ENCODE results near the gene CAMTA1. TPM values are rescaled to one million over a fixed set of nuclear protein-coding genes. Genes with fewer than 3 reads are reported as not detected.

The CAMTA1 gene
- polyA plus RNA-seq, 1 donor from 2014 or later, result 162 TPM

DNA sequence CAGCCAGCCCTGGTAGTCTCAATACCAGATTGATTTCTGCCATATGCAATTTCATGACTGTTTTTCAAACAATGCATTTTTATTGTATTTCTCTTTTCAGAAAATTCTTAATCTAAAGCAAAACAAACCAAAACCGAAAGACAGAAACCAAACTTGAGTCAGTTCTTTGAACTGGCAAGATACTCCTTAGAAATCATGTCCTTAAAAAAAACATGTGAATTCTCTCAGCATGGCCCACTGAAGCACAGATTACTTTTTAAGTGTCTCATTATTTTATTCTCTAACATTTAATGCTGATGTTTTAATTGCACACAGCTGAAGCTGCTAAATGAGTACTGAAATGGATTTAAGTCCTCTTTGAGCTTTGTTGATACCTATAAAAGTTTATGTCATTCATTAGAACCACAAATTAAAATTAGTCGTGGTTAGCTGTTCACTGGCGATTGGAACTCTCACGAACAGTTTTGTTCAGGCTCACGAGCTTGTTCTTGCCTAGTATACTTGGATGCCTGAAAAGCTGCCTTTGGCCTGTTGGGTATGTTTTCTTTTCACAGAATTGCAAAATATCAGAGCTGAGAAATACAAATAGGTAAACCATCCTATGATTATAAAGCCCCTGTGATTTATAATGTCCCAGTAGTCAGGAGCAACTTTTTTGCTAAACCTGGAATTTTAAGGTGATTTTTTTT lies 87.5 kb downstream of the CAMTA1 start:
- Histone ChIP-seq H3K9me2 (ENCODE audit: insufficient read depth, low read length) (no peaks in the 10 kb centered on the region), H3K36me3 (ENCODE audit: insufficient read depth, low read length) (no peaks in the 10 kb centered on the region), H3K27me3 (ENCODE audit: insufficient read depth, low read depth, low read length) (no peaks in the 10 kb centered on the region), H3K27ac (ENCODE audit: low read length) (no peak overlapping the region), H3K9ac (ENCODE audit: low read length) (no peak overlapping the region), H2AFZ (ENCODE audit: low read depth, low read length) (no peak overlapping the region), H3K4me3 (ENCODE audit: low read length) (no peak overlapping the region), H3K4me2 (ENCODE audit: low read length) (no peak overlapping the region), H3K9me3 (ENCODE audit: low read length) (no peaks in the 10 kb centered on the region), H4K20me1 (ENCODE audit: insufficient read depth) (no peaks in the 10 kb centered on the region), H3K79me2 (replicated peaks; ENCODE audit: insufficient read depth, low read length) (no peaks in the 10 kb centered on the region), H3F3A (ENCODE audit: insufficient read depth, low read length, poor library complexity, severe bottlenecking) (no peaks in the 10 kb centered on the region)
- TF ChIP-seq, protein P1, sequence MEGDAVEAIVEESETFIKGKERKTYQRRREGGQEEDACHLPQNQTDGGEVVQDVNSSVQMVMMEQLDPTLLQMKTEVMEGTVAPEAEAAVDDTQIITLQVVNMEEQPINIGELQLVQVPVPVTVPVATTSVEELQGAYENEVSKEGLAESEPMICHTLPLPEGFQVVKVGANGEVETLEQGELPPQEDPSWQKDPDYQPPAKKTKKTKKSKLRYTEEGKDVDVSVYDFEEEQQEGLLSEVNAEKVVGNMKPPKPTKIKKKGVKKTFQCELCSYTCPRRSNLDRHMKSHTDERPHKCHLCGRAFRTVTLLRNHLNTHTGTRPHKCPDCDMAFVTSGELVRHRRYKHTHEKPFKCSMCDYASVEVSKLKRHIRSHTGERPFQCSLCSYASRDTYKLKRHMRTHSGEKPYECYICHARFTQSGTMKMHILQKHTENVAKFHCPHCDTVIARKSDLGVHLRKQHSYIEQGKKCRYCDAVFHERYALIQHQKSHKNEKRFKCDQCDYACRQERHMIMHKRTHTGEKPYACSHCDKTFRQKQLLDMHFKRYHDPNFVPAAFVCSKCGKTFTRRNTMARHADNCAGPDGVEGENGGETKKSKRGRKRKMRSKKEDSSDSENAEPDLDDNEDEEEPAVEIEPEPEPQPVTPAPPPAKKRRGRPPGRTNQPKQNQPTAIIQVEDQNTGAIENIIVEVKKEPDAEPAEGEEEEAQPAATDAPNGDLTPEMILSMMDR (IDR thresholded peaks at IDR 0.05; ENCODE audit: poor library complexity, severe bottlenecking), result no peak

DNA sequence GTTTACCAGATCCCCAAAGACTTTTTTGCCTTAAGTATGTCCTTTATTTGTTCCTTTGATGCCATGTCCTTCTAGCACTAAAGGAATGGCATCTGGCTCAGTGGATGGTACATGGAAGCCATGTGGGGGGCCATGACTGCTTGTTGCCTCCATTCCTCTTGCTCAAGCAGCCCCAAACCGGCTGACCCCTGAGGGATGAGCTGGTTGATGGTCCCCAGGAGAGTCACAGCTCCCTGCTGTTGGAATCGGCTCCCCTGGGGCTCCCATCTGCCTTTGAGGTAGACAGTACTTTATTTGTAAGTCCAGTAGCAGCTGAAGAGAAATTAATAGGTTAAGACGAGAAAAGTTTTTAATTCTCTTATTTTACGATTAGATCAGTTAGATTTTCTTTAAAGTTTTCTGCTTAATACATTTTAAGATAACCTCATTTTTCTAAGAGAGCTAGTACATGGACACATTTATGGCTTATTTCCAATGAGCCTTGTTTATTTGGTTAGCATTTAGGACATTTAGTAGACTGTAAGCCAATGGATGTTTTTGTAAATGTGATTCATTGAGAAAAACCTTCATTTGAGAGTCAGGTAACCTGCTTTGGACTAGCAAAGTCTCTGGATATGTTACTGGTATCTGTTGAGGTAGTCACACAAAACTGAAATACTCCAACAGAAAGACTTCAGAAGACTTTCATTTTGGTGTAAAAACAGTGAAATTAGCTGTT lies 88.2 kb downstream of the CAMTA1 start:
- TF ChIP-seq TAF1 (IDR thresholded peaks at IDR 0.05; ENCODE audit: low read depth), result no peak
- TF ChIP-seq, protein P2, sequence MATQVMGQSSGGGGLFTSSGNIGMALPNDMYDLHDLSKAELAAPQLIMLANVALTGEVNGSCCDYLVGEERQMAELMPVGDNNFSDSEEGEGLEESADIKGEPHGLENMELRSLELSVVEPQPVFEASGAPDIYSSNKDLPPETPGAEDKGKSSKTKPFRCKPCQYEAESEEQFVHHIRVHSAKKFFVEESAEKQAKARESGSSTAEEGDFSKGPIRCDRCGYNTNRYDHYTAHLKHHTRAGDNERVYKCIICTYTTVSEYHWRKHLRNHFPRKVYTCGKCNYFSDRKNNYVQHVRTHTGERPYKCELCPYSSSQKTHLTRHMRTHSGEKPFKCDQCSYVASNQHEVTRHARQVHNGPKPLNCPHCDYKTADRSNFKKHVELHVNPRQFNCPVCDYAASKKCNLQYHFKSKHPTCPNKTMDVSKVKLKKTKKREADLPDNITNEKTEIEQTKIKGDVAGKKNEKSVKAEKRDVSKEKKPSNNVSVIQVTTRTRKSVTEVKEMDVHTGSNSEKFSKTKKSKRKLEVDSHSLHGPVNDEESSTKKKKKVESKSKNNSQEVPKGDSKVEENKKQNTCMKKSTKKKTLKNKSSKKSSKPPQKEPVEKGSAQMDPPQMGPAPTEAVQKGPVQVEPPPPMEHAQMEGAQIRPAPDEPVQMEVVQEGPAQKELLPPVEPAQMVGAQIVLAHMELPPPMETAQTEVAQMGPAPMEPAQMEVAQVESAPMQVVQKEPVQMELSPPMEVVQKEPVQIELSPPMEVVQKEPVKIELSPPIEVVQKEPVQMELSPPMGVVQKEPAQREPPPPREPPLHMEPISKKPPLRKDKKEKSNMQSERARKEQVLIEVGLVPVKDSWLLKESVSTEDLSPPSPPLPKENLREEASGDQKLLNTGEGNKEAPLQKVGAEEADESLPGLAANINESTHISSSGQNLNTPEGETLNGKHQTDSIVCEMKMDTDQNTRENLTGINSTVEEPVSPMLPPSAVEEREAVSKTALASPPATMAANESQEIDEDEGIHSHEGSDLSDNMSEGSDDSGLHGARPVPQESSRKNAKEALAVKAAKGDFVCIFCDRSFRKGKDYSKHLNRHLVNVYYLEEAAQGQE (IDR thresholded peaks at IDR 0.05; ENCODE audit: borderline replicate concordance), result no peak
- Histone ChIP-seq H3K27ac (ENCODE audit: low read length) (no peak overlapping the region), H3K4me2 (ENCODE audit: low read length) (no peak overlapping the region)

DNA sequence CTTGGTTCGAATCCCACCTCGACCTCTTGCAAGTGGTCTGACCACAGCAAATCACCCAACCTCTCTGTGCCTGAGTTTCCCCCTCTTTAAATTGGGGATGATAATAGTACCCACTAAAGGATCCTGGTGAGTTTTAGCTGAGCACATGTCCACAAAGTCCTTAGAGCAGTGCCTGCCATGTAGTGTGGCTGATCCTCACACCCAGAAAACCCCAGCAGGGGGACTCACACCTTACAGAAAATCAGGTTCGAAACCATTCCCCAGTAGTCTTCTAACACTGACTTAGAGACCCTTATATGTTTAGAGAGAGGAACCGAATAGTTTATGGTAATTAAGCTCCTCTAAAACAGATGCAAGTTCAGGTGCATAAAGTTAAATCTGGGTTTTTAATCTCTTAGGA lies 89.0 kb downstream of the CAMTA1 start:
- Histone ChIP-seq H3K36me3 (ENCODE audit: insufficient read depth, low read length) (no peaks in the 10 kb centered on the region), H3K4me3 (ENCODE audit: low read length) (no peak overlapping the region), H4K20me1 (ENCODE audit: insufficient read depth) (no peaks in the 10 kb centered on the region), H3K27ac (ENCODE audit: low read length) (no peak overlapping the region), H3K79me2 (replicated peaks; ENCODE audit: insufficient read depth, low read length) (no peaks in the 10 kb centered on the region), H3K27me3 (ENCODE audit: insufficient read depth, low read depth, low read length) (no peaks in the 10 kb centered on the region), H3K9ac (ENCODE audit: low read length) (no peak overlapping the region), H3K9me2 (ENCODE audit: insufficient read depth, low read length) (no peaks in the 10 kb centered on the region), H3F3A (ENCODE audit: insufficient read depth, low read length, poor library complexity, severe bottlenecking) (no peaks in the 10 kb centered on the region), H3K4me2 (ENCODE audit: low read length) (no peak overlapping the region), H3K9me3 (ENCODE audit: low read length) (no peaks in the 10 kb centered on the region), H2AFZ (ENCODE audit: low read depth, low read length) (no peak overlapping the region)
- no peak for TF ChIP-seq RAD21 (conservative IDR thresholded peaks at IDR 0.05)
- TF ChIP-seq POLR2AphosphoS5 (IDR thresholded peaks at IDR 0.05), result no peak
- no peak for TF ChIP-seq MXI1 (conservative IDR thresholded peaks at IDR 0.05; ENCODE audit: poor library complexity, severe bottlenecking)
- no peak for TF ChIP-seq SMC3 (conservative IDR thresholded peaks at IDR 0.05; ENCODE audit: poor library complexity)
- TF ChIP-seq EP300 (conservative IDR thresholded peaks at IDR 0.05; ENCODE audit: poor library complexity, severe bottlenecking), result no peak
- TF ChIP-seq, protein P2 (IDR thresholded peaks at IDR 0.05; ENCODE audit: borderline replicate concordance), result no peak
- no peak for TF ChIP-seq EZH2 (IDR thresholded peaks at IDR 0.05; ENCODE audit: borderline replicate concordance, insufficient read depth, low read length, poor library complexity, severe bottlenecking)
- no peak for TF ChIP-seq TAF1 (IDR thresholded peaks at IDR 0.05; ENCODE audit: low read depth)
- TF ChIP-seq, protein P1 (IDR thresholded peaks at IDR 0.05; ENCODE audit: poor library complexity, severe bottlenecking), result no peak

More for the DNA sequence above, 88.2 kb downstream of the CAMTA1 start:
- no peaks in the 10 kb centered on the region for H3F3A ChIP-seq (ENCODE audit: insufficient read depth, low read length, poor library complexity, severe bottlenecking)
- no peaks in the 10 kb centered on the region for H3K36me3 ChIP-seq (ENCODE audit: insufficient read depth, low read length)
- H4K20me1 ChIP-seq (ENCODE audit: insufficient read depth), result no peaks in the 10 kb centered on the region
- H3K9ac ChIP-seq (ENCODE audit: low read length), result no peak overlapping the region
- no peaks in the 10 kb centered on the region for H3K79me2 ChIP-seq (replicated peaks; ENCODE audit: insufficient read depth, low read length)
- H3K9me2 ChIP-seq (ENCODE audit: insufficient read depth, low read length), result no peaks in the 10 kb centered on the region
- no peak overlapping the region for H2AFZ ChIP-seq (ENCODE audit: low read depth, low read length)
- H3K27me3 ChIP-seq (ENCODE audit: insufficient read depth, low read depth, low read length), result no peaks in the 10 kb centered on the region
- no peaks in the 10 kb centered on the region for H3K9me3 ChIP-seq (ENCODE audit: low read length)
- no peak overlapping the region for H3K4me3 ChIP-seq (ENCODE audit: low read length)

Data from neural cell (in vitro differentiated cells).